Measurements from ENCODE around the gene TMCC2. TPM values are rescaled to one million over a fixed set of nuclear protein-coding genes. Genes with fewer than 3 reads are reported as not detected.

TMCC2 gene
- total RNA-seq, 4 donors from 2014 or later: 0.33 to 2.1 (median 1.1) TPM

- TF ChIP-seq CTCF (IDR thresholded peaks at IDR 0.05; ENCODE audit: low read depth): no peak
Observed at GRCh38 chr1:205258719-205259118, 31.0 kb downstream of the TMCC2 start.

GRCh38 chr1:205259324-205259832 lies 31.6 kb downstream of the TMCC2 start:
- no peak for TF ChIP-seq CTCF (IDR thresholded peaks at IDR 0.05; ENCODE audit: low read depth)

GRCh38 chr1:205259998-205260397 lies 32.3 kb downstream of the TMCC2 start:
- TF ChIP-seq CTCF (IDR thresholded peaks at IDR 0.05; ENCODE audit: low read depth): no peak

- no peak for TF ChIP-seq CTCF (IDR thresholded peaks at IDR 0.05; ENCODE audit: low read depth)
Observed at GRCh38 chr1:205260948-205261732, 33.4 kb downstream of the TMCC2 start.

GRCh38 chr1:205261946-205262691 lies 34.4 kb downstream of the TMCC2 start:
- no peak for TF ChIP-seq CTCF (IDR thresholded peaks at IDR 0.05; ENCODE audit: low read depth)

GRCh38 chr1:205262731-205263171 lies 35.0 kb downstream of the TMCC2 start:
- TF ChIP-seq CTCF (IDR thresholded peaks at IDR 0.05; ENCODE audit: low read depth): no peak

- no peak for TF ChIP-seq CTCF (IDR thresholded peaks at IDR 0.05; ENCODE audit: low read depth)
Observed at GRCh38 chr1:205263580-205264190, 35.9 kb downstream of the TMCC2 start.

Data from subcutaneous adipose tissue (tissue), 4 donors.